ENCODE results near the gene RALA. TPM values are rescaled to one million over a fixed set of nuclear protein-coding genes. Genes with fewer than 3 reads are reported as not detected.

Gene RALA
- total RNA-seq, 1 donor from 2014 or later, result 42.6 TPM

DNA sequence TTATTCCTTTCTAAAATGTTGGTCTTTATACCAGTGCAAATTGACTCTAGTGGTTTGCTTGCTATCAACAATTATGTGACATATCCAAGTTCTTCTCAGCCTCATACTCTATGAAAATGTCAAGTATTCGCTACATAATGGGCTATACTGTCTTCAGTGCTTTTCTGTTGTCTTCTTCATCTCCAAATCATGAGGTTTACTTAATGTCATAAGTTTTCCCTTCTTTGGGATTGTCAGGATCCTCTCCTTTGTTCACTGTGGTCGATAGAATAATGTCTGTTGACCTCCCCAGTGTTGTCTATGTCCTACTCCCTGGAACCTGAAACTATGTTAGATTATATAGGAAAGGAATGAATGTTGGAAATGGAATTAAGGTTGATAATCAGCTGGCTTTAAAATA is 16.4 kb upstream of the RALA start:
- no peaks in the 10 kb centered on the region for H3K9me3 Mint-ChIP-seq
- DNase-seq (ENCODE audit: extremely low spot score, unreplicated experiment), result no peak
- peaks cover 16% of the 10 kb centered on the region for H3K4me1 Mint-ChIP-seq (ENCODE audit: unreplicated experiment)
- H3K27me3 Mint-ChIP-seq, result peaks cover 16% of the 10 kb centered on the region
- H3K36me3 Mint-ChIP-seq, result no peaks in the 10 kb centered on the region
- no peak overlapping the region for H3K27ac Mint-ChIP-seq
- TF ChIP-seq, protein P1, sequence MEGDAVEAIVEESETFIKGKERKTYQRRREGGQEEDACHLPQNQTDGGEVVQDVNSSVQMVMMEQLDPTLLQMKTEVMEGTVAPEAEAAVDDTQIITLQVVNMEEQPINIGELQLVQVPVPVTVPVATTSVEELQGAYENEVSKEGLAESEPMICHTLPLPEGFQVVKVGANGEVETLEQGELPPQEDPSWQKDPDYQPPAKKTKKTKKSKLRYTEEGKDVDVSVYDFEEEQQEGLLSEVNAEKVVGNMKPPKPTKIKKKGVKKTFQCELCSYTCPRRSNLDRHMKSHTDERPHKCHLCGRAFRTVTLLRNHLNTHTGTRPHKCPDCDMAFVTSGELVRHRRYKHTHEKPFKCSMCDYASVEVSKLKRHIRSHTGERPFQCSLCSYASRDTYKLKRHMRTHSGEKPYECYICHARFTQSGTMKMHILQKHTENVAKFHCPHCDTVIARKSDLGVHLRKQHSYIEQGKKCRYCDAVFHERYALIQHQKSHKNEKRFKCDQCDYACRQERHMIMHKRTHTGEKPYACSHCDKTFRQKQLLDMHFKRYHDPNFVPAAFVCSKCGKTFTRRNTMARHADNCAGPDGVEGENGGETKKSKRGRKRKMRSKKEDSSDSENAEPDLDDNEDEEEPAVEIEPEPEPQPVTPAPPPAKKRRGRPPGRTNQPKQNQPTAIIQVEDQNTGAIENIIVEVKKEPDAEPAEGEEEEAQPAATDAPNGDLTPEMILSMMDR (conservative IDR thresholded peaks at IDR 0.05), result no peak
- no peak overlapping the region for H3K4me3 Mint-ChIP-seq

DNA sequence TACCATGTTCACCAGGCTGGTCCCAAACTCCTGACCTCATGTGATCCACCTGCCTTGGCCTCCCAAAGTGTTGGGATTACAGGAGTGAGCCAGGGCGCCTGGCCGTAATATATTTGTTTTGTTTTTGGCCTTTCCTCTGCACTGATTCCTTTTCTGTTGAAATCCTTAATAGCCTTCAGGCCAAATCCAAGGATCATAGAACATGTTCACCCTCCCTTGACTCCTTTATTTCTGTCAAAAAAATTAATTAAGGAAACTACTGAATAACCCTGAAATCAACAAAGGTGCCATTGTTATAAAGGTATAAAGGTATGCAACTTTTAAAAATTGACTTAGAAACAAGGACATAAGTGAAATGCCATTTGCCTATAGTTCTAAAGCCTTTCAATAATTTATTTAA is 15.5 kb upstream of the RALA start:
- no peaks in the 10 kb centered on the region for H3K36me3 Mint-ChIP-seq
- H3K9me3 Mint-ChIP-seq, result no peaks in the 10 kb centered on the region
- H3K4me1 Mint-ChIP-seq (ENCODE audit: unreplicated experiment), result peaks cover 16% of the 10 kb centered on the region
- peaks cover 16% of the 10 kb centered on the region for H3K27me3 Mint-ChIP-seq
- no peak overlapping the region for H3K4me3 Mint-ChIP-seq
- TF ChIP-seq, protein P1 (conservative IDR thresholded peaks at IDR 0.05), result no peak
- no peak for DNase-seq (ENCODE audit: extremely low spot score, unreplicated experiment)
- H3K27ac Mint-ChIP-seq, result no peak overlapping the region

DNA sequence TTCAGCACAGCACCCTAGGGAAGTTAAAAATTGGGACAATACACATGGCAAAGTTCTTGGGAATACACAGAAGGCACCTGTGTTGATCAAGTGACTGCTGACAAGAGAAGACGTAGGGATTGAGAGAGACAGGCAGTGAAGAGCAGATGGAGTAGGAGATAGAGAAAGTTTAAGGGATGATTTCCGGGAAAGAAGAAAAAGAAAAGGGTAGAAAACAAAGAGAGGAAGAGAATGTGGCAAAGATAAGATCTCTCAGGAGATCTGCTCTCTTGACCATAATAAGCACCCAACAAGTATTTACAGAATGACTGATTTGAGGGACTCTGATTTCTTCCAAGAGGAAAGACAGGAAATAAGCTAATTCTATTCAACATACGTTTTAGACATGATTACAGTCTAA is 15.1 kb upstream of the RALA start:
- Mint-ChIP-seq H3K27ac (no peak overlapping the region), H3K36me3 (no peaks in the 10 kb centered on the region), H3K4me3 (no peak overlapping the region), H3K4me1 (ENCODE audit: unreplicated experiment) (peaks cover 16% of the 10 kb centered on the region), H3K27me3 (peaks cover 16% of the 10 kb centered on the region), H3K9me3 (no peaks in the 10 kb centered on the region)
- no peak for DNase-seq (ENCODE audit: extremely low spot score, unreplicated experiment)
- TF ChIP-seq, protein P1 (conservative IDR thresholded peaks at IDR 0.05), result no peak

DNA sequence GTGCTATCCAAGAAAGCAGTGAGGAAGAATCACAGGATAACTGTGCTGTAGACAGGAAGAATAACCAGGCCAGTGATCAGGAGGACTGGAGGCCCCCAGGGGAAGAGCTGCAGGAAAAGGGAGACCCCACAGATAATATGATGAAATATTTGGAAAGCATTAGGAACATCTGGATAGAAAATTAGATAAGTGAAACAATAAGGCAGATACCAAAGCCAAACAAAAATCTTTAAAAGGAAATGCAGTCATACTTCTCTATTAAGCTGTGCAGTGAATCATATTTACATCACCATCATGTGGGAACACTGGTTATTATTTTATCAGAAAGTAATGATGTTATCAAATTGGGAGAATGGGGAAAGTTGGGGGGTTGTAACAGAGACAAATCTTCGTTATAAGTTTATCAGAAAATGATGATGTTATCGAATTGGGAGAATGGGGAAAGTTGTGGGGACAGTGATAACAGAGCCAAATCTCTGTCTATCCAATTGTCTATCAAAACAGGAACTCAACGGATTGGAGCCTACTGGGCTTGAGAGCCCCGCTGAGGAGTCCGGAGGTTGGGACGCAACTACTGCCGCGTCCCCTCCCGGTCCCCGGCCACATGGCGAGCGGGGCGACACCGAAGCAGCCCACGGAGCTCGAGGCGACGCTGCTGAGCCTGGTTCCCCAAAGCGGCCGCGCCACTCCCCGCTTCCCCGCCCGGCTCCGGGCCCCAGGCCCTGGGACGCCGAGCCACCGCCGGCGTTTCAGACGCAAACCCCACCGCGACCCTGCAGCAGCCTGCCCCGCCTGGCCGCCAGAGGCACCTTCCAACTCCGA is 14.0 kb upstream of the RALA start:
- TF ChIP-seq, protein P1 (conservative IDR thresholded peaks at IDR 0.05), result peak; percentile 59

DNA sequence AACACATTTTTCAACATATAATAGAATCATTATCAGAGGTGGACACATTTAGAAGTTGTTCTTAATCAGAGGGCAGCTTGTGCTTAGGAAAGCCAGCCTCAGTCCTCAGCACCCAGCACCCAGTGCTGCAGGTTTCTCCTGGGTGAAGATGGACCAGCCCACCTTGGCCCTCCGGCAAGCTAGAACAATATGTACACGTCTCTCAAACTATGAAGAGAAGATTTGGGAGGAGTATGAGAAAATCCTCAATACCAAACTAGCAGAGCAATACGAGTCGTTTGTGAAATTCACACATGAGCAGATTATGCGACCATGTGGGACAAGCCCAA is 13.5 kb upstream of the RALA start:
- Mint-ChIP-seq H3K27ac (no peak overlapping the region), H3K4me1 (ENCODE audit: unreplicated experiment) (peaks cover 16% of the 10 kb centered on the region), H3K36me3 (no peaks in the 10 kb centered on the region), H3K4me3 (peak overlapping the region; percentile 71), H3K9me3 (no peaks in the 10 kb centered on the region), H3K27me3 (peaks cover 16% of the 10 kb centered on the region)
- TF ChIP-seq, protein P1 (conservative IDR thresholded peaks at IDR 0.05), result peak; percentile 31
- no peak for DNase-seq (ENCODE audit: extremely low spot score, unreplicated experiment)

More for the DNA sequence above, 14.0 kb upstream of the RALA start:
- Mint-ChIP-seq H3K4me1 (ENCODE audit: unreplicated experiment) (peaks cover 16% of the 10 kb centered on the region), H3K36me3 (no peaks in the 10 kb centered on the region), H3K4me3 (peak overlapping the region; percentile 73), H3K27me3 (peaks cover 16% of the 10 kb centered on the region), H3K9me3 (no peaks in the 10 kb centered on the region), H3K27ac (no peak overlapping the region)
- no peak for DNase-seq (ENCODE audit: extremely low spot score, unreplicated experiment)
